ENCODE measurements around the gene RNF14. TPM values are rescaled to one million over a fixed set of nuclear protein-coding genes. Genes with fewer than 3 reads are reported as not detected.

Gene RNF14
- total and polyA plus RNA-seq, 9 of the 15 experiments (the other 6 are each of a cell fraction or from before 2014, with no cell fraction given) = 36.3 to 140 (median 75.1) TPM

DNA sequence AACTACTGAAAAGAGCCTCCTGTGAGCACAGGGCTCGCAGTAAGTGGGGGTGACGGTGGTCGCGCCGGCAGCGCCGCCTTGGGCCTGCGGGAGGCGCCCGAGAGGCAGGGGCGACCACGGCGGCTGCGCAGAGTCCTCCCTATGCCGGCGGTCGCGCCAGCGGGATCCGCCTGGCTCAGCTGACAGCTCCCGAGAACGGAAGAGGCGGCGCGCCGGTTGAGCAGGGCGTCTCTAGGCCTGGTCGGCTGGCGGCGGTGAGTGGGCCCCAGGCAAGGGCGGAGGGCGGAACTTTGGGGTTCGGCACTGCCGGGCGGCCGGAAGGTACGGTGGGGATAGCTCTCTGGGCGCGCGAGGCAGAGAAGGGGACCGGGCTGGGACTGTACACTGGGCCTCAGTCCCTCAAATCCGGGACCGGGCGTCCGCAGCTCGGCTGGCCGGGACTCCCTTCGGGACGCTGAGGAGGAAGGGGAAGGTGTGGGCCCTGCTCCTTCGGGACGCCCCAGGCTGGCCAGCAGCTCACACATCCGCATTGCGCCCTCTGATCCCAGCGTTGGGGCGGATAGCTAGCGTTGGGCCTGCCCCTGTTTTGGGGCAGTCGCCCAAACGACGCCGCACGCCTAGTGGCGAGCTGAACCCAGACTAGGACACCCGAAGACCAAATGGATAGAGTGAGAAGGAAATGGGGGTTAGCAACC, at the start of gene RNF14 (continued):
- peak; percentile 90 for TF ChIP-seq DACH1 (IDR thresholded peaks at IDR 0.05; ENCODE audit: partially characterized antibody)
- TF ChIP-seq TCF3 (CRISPR knock-in tag; IDR thresholded peaks at IDR 0.05) = peak; percentile 23; the same call in 1 of the 2 replicates
- no peak for TF ChIP-seq ARNT (IDR thresholded peaks at IDR 0.05)
- no peak for TF ChIP-seq BDP1 (IDR thresholded peaks at IDR 0.05; ENCODE audit: insufficient read depth, insufficient read length)
- no peak for TF ChIP-seq ZNF766 (CRISPR knock-in tag; conservative IDR thresholded peaks at IDR 0.05)
- TF ChIP-seq MTA3 (IDR thresholded peaks at IDR 0.05; ENCODE audit: borderline replicate concordance) = peak; percentile 90; the same call in 1 of the 2 replicates
- TF ChIP-seq, protein P1, sequence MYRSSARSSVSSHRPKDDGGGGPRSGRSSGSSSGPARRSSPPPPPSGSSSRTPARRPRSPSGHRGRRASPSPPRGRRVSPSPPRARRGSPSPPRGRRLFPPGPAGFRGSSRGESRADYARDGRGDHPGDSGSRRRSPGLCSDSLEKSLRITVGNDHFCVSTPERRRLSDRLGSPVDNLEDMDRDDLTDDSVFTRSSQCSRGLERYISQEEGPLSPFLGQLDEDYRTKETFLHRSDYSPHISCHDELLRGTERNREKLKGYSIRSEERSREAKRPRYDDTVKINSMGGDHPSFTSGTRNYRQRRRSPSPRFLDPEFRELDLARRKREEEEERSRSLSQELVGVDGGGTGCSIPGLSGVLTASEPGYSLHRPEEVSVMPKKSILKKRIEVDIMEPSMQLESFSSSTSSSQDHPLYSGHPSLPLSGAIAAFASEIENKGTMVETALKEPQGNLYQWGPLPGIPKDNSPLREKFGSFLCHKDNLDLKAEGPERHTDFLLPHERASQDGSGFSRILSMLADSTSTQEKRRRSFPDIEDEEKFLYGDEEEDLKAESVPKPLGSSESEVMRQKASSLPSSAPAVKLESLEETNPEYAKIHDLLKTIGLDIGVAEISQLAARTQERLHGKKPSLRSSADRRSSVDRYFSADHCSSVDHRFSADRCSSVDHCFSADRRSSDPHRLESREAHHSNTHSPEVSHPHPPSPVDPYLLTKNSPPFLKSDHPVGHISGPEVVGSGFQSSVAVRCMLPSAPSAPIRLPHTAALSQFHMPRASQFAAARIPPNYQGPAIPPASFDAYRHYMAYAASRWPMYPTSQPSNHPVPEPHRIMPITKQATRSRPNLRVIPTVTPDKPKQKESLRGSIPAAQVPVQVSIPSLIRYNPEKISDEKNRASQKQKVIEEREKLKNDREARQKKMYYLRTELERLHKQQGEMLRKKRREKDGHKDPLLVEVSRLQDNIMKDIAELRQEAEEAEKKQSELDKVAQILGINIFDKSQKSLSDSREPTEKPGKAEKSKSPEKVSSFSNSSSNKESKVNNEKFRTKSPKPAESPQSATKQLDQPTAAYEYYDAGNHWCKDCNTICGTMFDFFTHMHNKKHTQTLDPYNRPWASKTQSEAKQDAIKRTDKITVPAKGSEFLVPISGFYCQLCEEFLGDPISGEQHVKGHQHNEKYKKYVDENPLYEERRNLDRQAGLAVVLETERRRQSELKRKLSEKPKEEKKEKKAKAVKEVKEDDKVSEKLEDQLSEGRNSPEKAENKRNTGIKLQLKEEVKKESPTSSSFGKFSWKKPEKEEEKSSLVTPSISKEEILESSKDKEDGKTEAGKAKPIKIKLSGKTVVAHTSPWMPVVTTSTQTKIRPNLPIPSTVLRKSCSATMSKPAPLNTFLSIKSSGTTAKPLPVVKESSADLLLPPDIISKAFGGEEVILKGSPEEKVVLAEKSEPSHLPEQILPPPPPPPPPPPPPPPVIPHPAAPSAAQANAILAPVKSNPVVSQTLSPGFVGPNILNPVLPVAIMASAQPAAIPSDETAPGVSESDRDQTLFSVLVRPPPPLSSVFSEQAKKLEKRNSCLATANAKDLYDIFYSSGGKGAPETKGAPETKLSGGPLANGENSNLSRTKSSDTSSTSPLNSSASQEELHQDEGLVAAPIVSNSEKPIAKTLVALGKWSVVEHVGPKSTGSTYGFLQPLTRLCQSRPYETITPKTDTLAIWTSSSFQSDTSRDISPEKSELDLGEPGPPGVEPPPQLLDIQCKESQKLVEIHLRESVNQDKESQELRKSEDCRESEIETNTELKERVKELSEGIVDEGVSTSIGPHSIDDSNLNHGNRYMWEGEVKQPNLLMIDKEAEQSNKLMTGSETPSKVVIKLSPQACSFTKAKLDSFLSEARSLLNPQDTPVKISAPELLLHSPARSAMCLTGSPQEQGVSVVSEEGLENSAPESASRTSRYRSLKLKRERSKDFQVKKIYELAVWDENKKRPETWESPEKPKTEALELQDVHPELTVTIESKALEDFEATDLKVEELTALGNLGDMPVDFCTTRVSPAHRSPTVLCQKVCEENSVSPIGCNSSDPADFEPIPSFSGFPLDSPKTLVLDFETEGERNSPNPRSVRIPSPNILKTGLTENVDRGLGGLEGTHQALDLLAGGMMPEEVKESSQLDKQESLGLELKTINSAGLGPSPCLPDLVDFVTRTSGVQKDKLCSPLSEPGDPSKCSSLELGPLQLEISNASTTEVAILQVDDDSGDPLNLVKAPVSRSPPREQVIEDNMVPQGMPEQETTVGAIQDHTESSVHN (IDR thresholded peaks at IDR 0.05; ENCODE audit: borderline replicate concordance in 1 of 2, low read depth in 1 of 2) = no peak
- no peak for TF ChIP-seq NR3C1 (CRISPR knock-in tag; IDR thresholded peaks at IDR 0.05)
- TF ChIP-seq, protein P2, sequence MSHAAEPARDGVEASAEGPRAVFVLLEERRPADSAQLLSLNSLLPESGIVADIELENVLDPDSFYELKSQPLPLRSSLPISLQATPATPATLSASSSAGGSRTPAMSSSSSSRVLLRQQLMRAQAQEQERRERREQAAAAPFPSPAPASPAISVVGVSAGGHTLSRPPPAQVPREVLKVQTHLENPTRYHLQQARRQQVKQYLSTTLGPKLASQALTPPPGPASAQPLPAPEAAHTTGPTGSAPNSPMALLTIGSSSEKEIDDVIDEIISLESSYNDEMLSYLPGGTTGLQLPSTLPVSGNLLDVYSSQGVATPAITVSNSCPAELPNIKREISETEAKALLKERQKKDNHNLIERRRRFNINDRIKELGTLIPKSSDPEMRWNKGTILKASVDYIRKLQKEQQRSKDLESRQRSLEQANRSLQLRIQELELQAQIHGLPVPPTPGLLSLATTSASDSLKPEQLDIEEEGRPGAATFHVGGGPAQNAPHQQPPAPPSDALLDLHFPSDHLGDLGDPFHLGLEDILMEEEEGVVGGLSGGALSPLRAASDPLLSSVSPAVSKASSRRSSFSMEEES (CRISPR knock-in tag; IDR thresholded peaks at IDR 0.05) = no peak
- TF ChIP-seq ZNF57 (CRISPR knock-in tag; IDR thresholded peaks at IDR 0.05) = no peak
- no peak for TF ChIP-seq ZNF586 (CRISPR knock-in tag; conservative IDR thresholded peaks at IDR 0.05)
- 0 out of 2 replicates have a peak, but pooled peaks have one; percentile 51 for TF ChIP-seq SMAD3 (CRISPR knock-in tag; conservative IDR thresholded peaks at IDR 0.05)
- TF ChIP-seq, protein P3, sequence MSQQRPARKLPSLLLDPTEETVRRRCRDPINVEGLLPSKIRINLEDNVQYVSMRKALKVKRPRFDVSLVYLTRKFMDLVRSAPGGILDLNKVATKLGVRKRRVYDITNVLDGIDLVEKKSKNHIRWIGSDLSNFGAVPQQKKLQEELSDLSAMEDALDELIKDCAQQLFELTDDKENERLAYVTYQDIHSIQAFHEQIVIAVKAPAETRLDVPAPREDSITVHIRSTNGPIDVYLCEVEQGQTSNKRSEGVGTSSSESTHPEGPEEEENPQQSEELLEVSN (IDR thresholded peaks at IDR 0.05; ENCODE audit: borderline replicate concordance in 1 of 2, extremely low read depth in 1 of 2, insufficient read depth in 1 of 2, insufficient read length in 1 of 2, low read depth in 1 of 2, low read length in 1 of 2, poor library complexity in 1 of 2, severe bottlenecking in 1 of 2) = peak in 1 of 2 experiments; percentile 69
- TF ChIP-seq CTBP1 (IDR thresholded peaks at IDR 0.05; ENCODE audit: borderline replicate concordance) = peak; percentile 86
- TF ChIP-seq, protein P4, sequence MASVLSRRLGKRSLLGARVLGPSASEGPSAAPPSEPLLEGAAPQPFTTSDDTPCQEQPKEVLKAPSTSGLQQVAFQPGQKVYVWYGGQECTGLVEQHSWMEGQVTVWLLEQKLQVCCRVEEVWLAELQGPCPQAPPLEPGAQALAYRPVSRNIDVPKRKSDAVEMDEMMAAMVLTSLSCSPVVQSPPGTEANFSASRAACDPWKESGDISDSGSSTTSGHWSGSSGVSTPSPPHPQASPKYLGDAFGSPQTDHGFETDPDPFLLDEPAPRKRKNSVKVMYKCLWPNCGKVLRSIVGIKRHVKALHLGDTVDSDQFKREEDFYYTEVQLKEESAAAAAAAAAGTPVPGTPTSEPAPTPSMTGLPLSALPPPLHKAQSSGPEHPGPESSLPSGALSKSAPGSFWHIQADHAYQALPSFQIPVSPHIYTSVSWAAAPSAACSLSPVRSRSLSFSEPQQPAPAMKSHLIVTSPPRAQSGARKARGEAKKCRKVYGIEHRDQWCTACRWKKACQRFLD (CRISPR knock-in tag; IDR thresholded peaks at IDR 0.05) = no peak

Measured in K562 (cell line).